ENCODE measurements around the gene OXER1. TPM values are rescaled to one million over a fixed set of nuclear protein-coding genes. Genes with fewer than 3 reads are reported as not detected.

OXER1 gene
- total RNA-seq, 1 experiment from 2014 or later: not detected

- in situ Hi-C loops (cut with HindIII; ENCODE audit: low sequenced_read_pairs): no loop called here
- DNase-seq (ENCODE audit: low spot score): no peak
Measured at GRCh38 chr2:42724886-42725285, 39.0 kb downstream of the OXER1 start.

GRCh38 chr2:42723465-42723864 lies 40.5 kb downstream of the OXER1 start:
- in situ Hi-C loops (cut with HindIII; ENCODE audit: low sequenced_read_pairs): no loop called here

GRCh38 chr2:42722320-42723190 lies 41.4 kb downstream of the OXER1 start:
- in situ Hi-C loops (cut with HindIII; ENCODE audit: low sequenced_read_pairs): no loop called here
- DNase-seq (ENCODE audit: low spot score): no peak

More at GRCh38 chr2:42723465-42723864, 40.5 kb downstream of the OXER1 start:
- DNase-seq (ENCODE audit: low spot score): no peak

DNA sequence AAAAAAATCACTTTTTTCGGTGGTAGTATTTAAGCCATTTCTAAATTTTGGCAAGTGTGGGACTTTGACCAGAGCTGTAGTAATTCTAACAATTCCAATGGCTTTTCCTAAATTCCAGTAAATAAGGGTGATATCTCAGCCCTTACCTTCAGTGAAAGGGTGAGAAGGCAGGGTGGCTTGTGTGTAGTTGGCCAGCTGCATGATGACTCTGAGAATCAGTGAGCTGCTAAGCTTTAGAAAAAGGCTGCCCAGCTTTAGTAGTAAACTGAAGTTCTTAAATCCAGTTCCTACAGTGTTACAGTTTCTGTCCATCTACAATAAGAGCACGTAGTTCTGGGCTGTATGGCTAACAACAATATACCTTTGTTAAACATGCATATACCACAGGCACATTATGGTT lies 42.0 kb downstream of the OXER1 start:
- in situ Hi-C loops (cut with HindIII; ENCODE audit: low sequenced_read_pairs): no loop called here
- no peak for DNase-seq (ENCODE audit: low spot score)

DNA sequence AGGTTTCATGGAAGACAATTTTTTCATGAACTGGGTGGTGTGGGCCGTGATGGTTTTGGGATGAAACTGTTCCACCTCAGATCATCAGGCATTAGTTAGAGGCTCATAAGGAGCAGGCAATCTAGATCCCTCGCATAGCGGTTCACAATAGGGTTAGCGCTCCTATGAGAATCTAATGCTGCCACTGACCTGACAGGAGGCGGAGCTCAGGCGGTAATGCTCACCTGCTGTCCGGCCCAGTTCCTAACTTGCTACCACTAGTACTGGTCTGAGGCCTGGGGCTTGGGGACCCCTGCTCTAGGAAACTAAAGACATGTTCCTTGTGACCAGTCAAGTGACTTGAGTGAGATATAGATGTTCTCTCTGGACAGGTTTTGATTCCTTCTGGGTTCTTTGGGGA lies 49.2 kb downstream of the OXER1 start:
- in situ Hi-C loops (cut with HindIII; ENCODE audit: low sequenced_read_pairs): no loop called here

DNA sequence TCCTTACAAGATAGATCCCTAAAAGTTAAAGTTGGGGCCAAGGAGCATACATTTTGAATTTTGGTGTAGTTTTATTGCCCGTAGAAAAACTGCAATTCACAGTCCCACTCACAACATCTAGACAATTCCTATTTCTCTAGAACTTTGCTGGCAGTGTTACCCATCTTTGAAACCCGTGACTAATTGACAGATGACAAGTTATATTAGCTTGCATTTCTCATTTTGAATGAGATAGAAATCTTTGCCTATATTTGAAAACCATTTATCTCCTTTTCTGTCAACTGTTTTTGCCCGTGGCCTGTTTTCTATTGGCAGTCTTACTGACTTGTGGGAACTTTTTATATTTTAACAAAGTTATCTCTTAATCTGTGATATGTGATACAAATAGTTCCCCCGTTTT lies 50.0 kb downstream of the OXER1 start:
- in situ Hi-C loops (cut with HindIII; ENCODE audit: low sequenced_read_pairs): no loop called here
- no peak for DNase-seq (ENCODE audit: low spot score)

More for the DNA sequence above, 49.2 kb downstream of the OXER1 start:
- no peak for DNase-seq (ENCODE audit: low spot score)

DNA sequence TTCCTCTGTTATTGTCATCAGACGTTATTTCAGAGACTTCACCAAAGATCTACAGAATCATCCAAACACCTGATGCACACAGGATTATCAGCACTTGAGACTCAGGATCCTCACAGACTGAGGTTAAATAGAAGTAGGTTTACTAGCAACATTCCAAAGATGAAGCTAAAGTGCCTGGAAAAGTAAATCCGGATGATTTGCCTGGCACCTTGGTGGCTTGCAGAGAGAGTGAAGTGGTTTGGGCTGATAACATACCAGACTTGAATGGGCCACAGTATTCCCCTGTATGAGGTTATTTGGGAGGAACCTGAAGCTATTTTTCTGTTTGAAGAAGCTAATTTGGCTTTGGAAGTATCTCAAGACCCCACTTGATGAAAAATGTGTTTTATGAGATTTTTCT lies 51.0 kb downstream of the OXER1 start:
- DNase-seq (ENCODE audit: low spot score): no peak
- in situ Hi-C loops (cut with HindIII; ENCODE audit: low sequenced_read_pairs): no loop called here

Other genes with a start within 250 kb of the OXER1 start
- gene MTA3, start 195.5 kb downstream of the OXER1 start, total RNA-seq (2014; rRNA removed; shearing (Covaris generic)): 61.2 and 65.4 TPM in 2 replicates
- gene HAAO, start 28.4 kb upstream of the OXER1 start, total RNA-seq (2014; rRNA removed; shearing (Covaris generic)): not detected in 2 replicates